ENCODE results near the gene SELENOF.

DNA sequence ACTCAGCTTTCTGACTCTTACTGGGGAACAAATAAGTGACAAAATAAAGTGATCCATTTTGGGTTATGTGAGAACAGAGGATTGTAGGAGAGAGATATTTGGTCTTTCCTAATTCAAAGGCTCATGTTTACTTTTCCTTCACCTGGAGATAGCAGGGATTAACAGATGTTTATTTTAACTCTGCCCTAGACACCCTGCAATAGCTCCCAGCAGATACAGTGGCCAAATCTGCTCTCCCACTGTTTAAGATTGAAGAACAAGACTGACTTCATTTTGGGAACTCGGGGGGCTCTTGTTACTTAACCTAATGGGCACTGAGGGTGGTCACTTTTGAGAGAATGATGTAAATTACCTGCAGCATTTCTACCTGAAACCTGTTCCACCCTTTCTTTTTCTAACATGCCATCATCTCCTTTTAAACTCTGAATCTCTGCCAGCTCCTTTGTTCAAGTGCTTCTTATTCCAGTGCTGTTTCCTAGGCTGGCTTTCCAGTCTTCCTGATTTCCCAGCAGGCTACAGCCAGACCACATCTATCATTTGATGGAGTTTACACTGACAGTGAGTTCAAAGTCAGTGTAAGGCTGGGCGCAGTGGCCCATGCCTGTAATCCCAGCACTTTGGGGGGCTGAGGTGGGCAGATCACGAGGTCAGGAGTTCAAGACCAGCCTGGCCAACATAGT lies 90.0 kb downstream of the SELENOF start:
- TF ChIP-seq POLR2A (IDR thresholded peaks at IDR 0.05; ENCODE audit: low read length), result no peak
- no peak for TF ChIP-seq GATA1 (IDR thresholded peaks at IDR 0.05; ENCODE audit: low read depth, low read length)

Data from erythroblast (primary cell).